Mesothelial cell of epicardium (in vitro differentiated cells): ENCODE measurements around the gene APC. TPM values are rescaled to one million over a fixed set of nuclear protein-coding genes. Genes with fewer than 3 reads are reported as not detected.

Source experiments
- DNase-seq, 2 experiments: peaks; one replicate each; pipeline ENCODE4 v3.0.0; 2021; ENCODE audit warnings: low spot score in 2 of 2; ENCODE audit not compliant: unreplicated experiment in 2 of 2
- H3K27ac Mint-ChIP-seq: 2 replicates; pipeline ENCODE4 v1.8.0; 2021; ENCODE audit warnings: mixed read lengths
- H3K27me3 Mint-ChIP-seq: 2 replicates; pipeline ENCODE4 v1.8.0; 2021; ENCODE audit warnings: low read depth, mixed read lengths
- H3K36me3 Mint-ChIP-seq: 2 replicates; pipeline ENCODE4 v1.8.0; 2021; ENCODE audit warnings: mixed read lengths
- H3K4me1 Mint-ChIP-seq: 2 replicates; pipeline ENCODE4 v1.8.0; 2021; ENCODE audit warnings: mixed read lengths
- H3K4me3 Mint-ChIP-seq: 2 replicates; pipeline ENCODE4 v1.8.0; 2021; ENCODE audit warnings: mild to moderate bottlenecking, moderate library complexity, mixed read lengths
- H3K9me3 Mint-ChIP-seq: 2 replicates; pipeline ENCODE4 v1.8.0; 2021; ENCODE audit warnings: mixed read lengths
- CTCF ChIP-seq: fragments of 200-600 bp; sonication (generic); IDR thresholded peaks from one replicate; pipeline ENCODE4 v1.5.0; 2021; ENCODE audit warnings: antibody characterized with exemption; ENCODE audit not compliant: unreplicated experiment
- total RNA-seq: library from RNA; stranded (reverse); gene quantifications from 3 replicates; pipeline ENCODE4 v1.2.1, GENCODE V29; 2021

APC gene
- total RNA-seq, 1 donor from 2014 or later: 56.3 TPM

- H3K9me3 Mint-ChIP-seq: peaks cover 17% of the 10 kb centered on the region
- H3K36me3 Mint-ChIP-seq: peaks cover 14% of the 10 kb centered on the region
- no peaks in the 10 kb centered on the region for H3K27me3 Mint-ChIP-seq
- TF ChIP-seq CTCF: no peak
- no peak overlapping the region for H3K27ac Mint-ChIP-seq
- no peak for DNase-seq
- H3K4me1 Mint-ChIP-seq: peaks cover 2% of the 10 kb centered on the region
- H3K4me3 Mint-ChIP-seq: no peak overlapping the region
Observed at GRCh38 chr5:112718344-112718743, 19.3 kb upstream of the APC start.

GRCh38 chr5:112720576-112720975 is 17.1 kb upstream of the APC start:
- Mint-ChIP-seq H3K27ac (no peak overlapping the region), H3K4me3 (no peak overlapping the region), H3K9me3 (peaks cover 17% of the 10 kb centered on the region), H3K36me3 (peaks cover 17% of the 10 kb centered on the region), H3K4me1 (peaks cover 3% of the 10 kb centered on the region), H3K27me3 (no peaks in the 10 kb centered on the region)
- no peak for TF ChIP-seq CTCF
- no peak for DNase-seq

DNA sequence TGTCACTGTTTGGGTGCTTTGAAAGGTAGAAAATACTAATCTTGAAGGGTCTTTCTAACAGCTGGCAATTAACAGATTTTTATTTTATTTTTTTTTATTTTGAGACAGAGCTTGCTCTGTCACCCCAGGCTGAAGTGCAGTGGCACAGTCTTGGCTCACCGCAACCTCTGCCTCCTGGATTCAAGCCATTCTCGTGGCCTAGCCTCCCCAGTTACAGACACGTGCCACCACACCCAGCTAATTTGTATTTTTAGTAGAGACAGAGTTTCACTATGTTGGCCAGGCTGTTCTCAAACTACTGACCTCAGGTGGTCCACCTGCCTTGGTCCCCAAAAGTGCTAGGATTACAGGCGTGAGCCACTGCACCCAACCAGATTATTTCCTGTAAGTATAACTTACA is 12.8 kb upstream of the APC start:
- Mint-ChIP-seq H3K36me3 (peaks cover 9% of the 10 kb centered on the region), H3K4me3 (no peak overlapping the region), H3K27me3 (no peaks in the 10 kb centered on the region), H3K9me3 (no peaks in the 10 kb centered on the region), H3K4me1 (peaks cover 3% of the 10 kb centered on the region), H3K27ac (no peak overlapping the region)
- TF ChIP-seq CTCF: no peak
- DNase-seq: no peak

- no peak for TF ChIP-seq CTCF
- Mint-ChIP-seq H3K9me3 (no peaks in the 10 kb centered on the region), H3K4me1 (no peaks in the 10 kb centered on the region), H3K27ac (no peak overlapping the region), H3K27me3 (no peaks in the 10 kb centered on the region), H3K4me3 (no peak overlapping the region), H3K36me3 (peaks cover 7% of the 10 kb centered on the region)
- no peak for DNase-seq
Observed at GRCh38 chr5:112729630-112730029, 8.1 kb upstream of the APC start.

DNA sequence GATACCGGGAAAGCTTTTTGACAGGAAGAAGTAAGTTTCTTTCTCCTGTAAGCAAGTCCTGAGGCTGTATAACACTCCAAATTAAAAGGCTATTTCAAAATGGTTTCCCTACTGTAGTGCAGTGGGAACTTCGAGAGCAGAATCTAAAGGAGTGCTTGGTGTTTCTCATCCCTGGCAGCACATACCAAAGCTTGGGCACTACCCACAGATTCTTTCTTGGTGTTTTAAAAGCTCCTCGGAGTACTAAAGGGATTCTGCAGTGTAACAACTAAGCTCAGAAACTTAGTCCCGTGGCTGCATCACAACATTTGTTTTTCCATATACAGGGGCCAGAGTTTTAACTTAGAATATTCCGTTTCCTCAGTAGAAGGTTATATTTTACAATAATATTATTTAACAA is 5.6 kb upstream of the APC start:
- H3K4me3 Mint-ChIP-seq: no peak overlapping the region
- TF ChIP-seq CTCF: no peak
- no peaks in the 10 kb centered on the region for H3K36me3 Mint-ChIP-seq
- H3K27ac Mint-ChIP-seq: no peak overlapping the region
- H3K9me3 Mint-ChIP-seq: no peaks in the 10 kb centered on the region
- no peaks in the 10 kb centered on the region for H3K27me3 Mint-ChIP-seq
- no peaks in the 10 kb centered on the region for H3K4me1 Mint-ChIP-seq
- DNase-seq: no peak

GRCh38 chr5:112733586-112733985 is 4.1 kb upstream of the APC start:
- DNase-seq: no peak
- no peak for TF ChIP-seq CTCF
- no peak overlapping the region for H3K4me3 Mint-ChIP-seq
- peaks cover 12% of the 10 kb centered on the region for H3K4me1 Mint-ChIP-seq
- no peak overlapping the region for H3K27ac Mint-ChIP-seq
- no peaks in the 10 kb centered on the region for H3K36me3 Mint-ChIP-seq
- no peaks in the 10 kb centered on the region for H3K9me3 Mint-ChIP-seq
- no peaks in the 10 kb centered on the region for H3K27me3 Mint-ChIP-seq
